PC-9 (cell line): ENCODE data around the gene METTL5. TPM values are rescaled to one million over a fixed set of nuclear protein-coding genes. Genes with fewer than 3 reads are reported as not detected.

ENCODE experiments used
- BruUV-seq: library from RNA; stranded (reverse); fragments of 400-500 nt; replicated peaks from 2 replicates; lab custom pipeline; 2021; lab: Mats Ljungman, UMichigan
- CTCF ChIA-PET: fragments of 300-600 bp; sonication (Branson Sonifier 250); formaldehyde crosslinking; loops from one replicate; lab custom pipeline; 2022; ENCODE audit warnings: antibody characterized with exemption; lab: Charles Lee
- POLR2A ChIA-PET: fragments of 300-600 bp; sonication (Branson Sonifier 250); formaldehyde crosslinking; loops from one replicate; lab custom pipeline; 2022; ENCODE audit warnings: antibody characterized with exemption; ENCODE audit not compliant: unreplicated experiment; lab: Charles Lee
- DNase-seq, 2 experiments: peaks; one replicate each; pipeline versions ENCODE4 v3.0.0 to v3.0.0-alpha.2; 2015 to 2022; ENCODE audit warnings: mixed read lengths in 1 of 2
- H2AFZ ChIP-seq: fragments of 200-600 bp; sonication (generic); 2 replicates; pipeline ENCODE4 v1.8.1; 2017; ENCODE audit warnings: antibody characterized with exemption
- H3F3A ChIP-seq: fragments of 200-600 bp; sonication (generic); 2 replicates; pipeline ENCODE4 v1.8.1; 2017; ENCODE audit warnings: antibody characterized with exemption, mild to moderate bottlenecking, low read depth; ENCODE audit not compliant: insufficient read depth
- H3K27ac ChIP-seq: fragments of 200-600 bp; sonication (generic); 2 replicates; pipeline ENCODE4 v1.6.1; 2016; ENCODE audit warnings: mixed run types
- H3K27me3 ChIP-seq: fragments of 200-600 bp; sonication (generic); 2 replicates; pipeline ENCODE4 v1.6.1; 2016; ENCODE audit warnings: low read depth, mixed run types; ENCODE audit not compliant: insufficient read depth
- H3K36me3 ChIP-seq: fragments of 200-600 bp; sonication (generic); 2 replicates; pipeline ENCODE4 v1.6.1; 2016; ENCODE audit warnings: low read depth, mixed run types
- H3K4me1 ChIP-seq: fragments of 200-600 bp; sonication (generic); replicated peaks from 2 replicates; pipeline ENCODE4 v1.6.1; 2016; ENCODE audit warnings: mixed run types; ENCODE audit not compliant: insufficient read depth
- H3K4me2 ChIP-seq: fragments of 200-600 bp; sonication (generic); 2 replicates; pipeline ENCODE4 v1.6.1; 2017; ENCODE audit warnings: mixed run types
- H3K4me3 ChIP-seq: fragments of 200-600 bp; sonication (generic); 2 replicates; pipeline ENCODE4 v1.6.1; 2016; ENCODE audit warnings: mixed run types
- H3K79me2 ChIP-seq: fragments of 200-600 bp; sonication (generic); 2 replicates; pipeline ENCODE4 v1.6.1; 2017; ENCODE audit warnings: low read depth, mixed run types
- H3K9me2 ChIP-seq: fragments of 200-600 bp; sonication (generic); 2 replicates; pipeline ENCODE4 v1.8.1; 2017; ENCODE audit warnings: mild to moderate bottlenecking; ENCODE audit not compliant: insufficient read depth
- H3K9me3 ChIP-seq: fragments of 200-600 bp; sonication (generic); 2 replicates; pipeline ENCODE4 v1.8.1; 2016; ENCODE audit warnings: low read depth; ENCODE audit not compliant: insufficient read depth
- H4K20me1 ChIP-seq: fragments of 200-600 bp; sonication (generic); 2 replicates; pipeline ENCODE4 v1.8.1; 2017; ENCODE audit not compliant: insufficient read depth
- EZH2 ChIP-seq: fragments of 200-600 bp; sonication (generic); IDR thresholded peaks from 2 replicates; pipeline ENCODE4 v1.8.0; 2017; ENCODE audit warnings: antibody characterized with exemption, low read depth
- intact Hi-C: fragments of 100-400 bp; cut with micrococcal nuclease; formaldehyde crosslinking; loops from one replicate; pipeline ENCODE4 v1.10.0; 2022; ENCODE audit not compliant: unreplicated experiment
- total RNA-seq: library from RNA; stranded (reverse); gene quantifications from 2 replicates; pipeline ENCODE4 v1.2.3, GENCODE V29; 2021
- TF ChIP-seq, protein P1 (sequence below): fragments of 200-600 bp; sonication (generic); conservative IDR thresholded peaks from 2 replicates; pipeline ENCODE4 v1.6.1; 2017; ENCODE audit warnings: mixed run types, antibody characterized with exemption, mild to moderate bottlenecking, moderate library complexity

The METTL5 gene
- total RNA-seq, 1 experiment from 2014 or later, result 51.1 TPM

DNA sequence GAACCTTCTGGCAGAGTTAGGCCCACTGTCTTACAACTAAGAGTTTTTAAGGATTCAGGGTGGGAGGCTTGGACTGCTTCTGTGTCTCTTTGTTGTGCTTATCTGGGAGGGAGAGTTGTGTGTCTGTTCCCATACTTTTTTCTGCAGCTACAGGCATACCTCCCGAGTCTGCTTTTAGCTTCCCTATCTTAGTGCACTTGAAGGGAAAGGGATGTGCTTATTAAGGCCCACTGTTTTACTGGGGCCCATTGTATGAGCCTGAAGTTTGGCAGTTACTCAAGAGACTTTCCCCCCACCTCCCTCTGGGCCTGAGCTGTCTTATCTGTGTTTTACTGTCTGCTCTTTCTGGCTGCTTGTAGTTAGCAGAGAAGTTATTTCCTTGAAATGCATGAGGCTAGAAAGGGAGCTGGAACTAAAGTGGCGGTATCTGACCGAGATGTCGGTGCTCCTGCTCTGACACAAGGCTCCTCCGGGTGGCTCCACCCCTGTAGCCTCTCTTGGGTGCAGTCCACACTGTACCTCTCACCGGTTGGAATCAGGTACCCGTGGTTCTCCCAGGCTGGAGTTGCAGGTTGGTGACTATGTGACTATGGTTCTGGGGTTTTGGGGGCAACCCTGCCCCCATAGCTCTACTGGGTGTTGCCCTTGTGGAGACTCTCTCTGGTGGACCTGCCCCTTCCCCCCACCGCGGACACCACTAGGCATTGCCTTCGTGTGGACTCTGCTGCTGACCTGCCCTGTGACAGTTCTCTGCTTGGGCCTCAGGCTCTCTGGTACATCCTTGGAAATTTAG is 15.4 kb upstream of the METTL5 start:
- CTCF ChIA-PET, result no interaction called here

DNA sequence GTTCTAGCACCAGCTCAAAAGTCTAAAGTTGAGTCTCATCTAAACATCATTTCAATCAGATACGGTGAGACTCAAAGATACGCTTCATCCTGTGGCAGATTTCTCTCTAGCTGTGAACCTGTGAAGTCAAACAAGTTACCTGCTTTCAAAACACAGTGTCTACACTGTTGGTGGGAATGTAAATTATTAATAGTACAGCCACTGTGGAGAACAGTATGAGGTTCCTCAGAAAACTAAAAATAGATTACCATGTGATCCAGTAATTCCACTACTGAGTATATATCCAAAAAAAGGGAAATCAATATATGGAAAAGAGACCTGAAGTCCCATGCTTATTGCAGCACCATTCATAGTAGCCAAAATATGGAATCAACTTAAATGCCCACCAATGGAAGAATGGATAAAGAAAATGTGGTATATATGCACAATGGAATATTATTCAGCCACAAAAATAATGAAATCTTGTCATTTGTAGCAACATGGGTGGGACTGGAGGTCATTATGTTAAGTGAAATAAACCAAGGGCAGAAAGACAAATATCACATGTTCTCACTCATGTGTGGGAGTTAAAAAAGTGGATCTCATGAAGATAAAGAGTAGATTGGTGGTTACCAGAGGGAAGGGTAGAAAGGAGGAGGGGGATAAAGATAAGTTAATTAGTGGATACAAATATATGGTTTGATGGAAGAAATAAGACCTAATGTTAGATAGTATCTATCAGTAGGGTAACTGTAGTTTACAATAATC is 14.2 kb upstream of the METTL5 start:
- no peaks in the 10 kb centered on the region for H4K20me1 ChIP-seq
- no peaks in the 10 kb centered on the region for H3K36me3 ChIP-seq
- no TSS peak for BruUV-seq
- H3K4me2 ChIP-seq, result no peak overlapping the region
- intact Hi-C loops, result no loop called here
- H2AFZ ChIP-seq, result no peak overlapping the region
- CTCF ChIA-PET, result no interaction called here
- H3K9me3 ChIP-seq, result no peaks in the 10 kb centered on the region
- H3K79me2 ChIP-seq, result peaks cover under 1% of the 10 kb centered on the region; the same call in 1 of the 2 replicates
- H3K4me1 ChIP-seq, result no peaks in the 10 kb centered on the region
- H3F3A ChIP-seq, result no peaks in the 10 kb centered on the region
- H3K4me3 ChIP-seq, result no peak overlapping the region
- DNase-seq, result no peak
- TF ChIP-seq, protein P1, sequence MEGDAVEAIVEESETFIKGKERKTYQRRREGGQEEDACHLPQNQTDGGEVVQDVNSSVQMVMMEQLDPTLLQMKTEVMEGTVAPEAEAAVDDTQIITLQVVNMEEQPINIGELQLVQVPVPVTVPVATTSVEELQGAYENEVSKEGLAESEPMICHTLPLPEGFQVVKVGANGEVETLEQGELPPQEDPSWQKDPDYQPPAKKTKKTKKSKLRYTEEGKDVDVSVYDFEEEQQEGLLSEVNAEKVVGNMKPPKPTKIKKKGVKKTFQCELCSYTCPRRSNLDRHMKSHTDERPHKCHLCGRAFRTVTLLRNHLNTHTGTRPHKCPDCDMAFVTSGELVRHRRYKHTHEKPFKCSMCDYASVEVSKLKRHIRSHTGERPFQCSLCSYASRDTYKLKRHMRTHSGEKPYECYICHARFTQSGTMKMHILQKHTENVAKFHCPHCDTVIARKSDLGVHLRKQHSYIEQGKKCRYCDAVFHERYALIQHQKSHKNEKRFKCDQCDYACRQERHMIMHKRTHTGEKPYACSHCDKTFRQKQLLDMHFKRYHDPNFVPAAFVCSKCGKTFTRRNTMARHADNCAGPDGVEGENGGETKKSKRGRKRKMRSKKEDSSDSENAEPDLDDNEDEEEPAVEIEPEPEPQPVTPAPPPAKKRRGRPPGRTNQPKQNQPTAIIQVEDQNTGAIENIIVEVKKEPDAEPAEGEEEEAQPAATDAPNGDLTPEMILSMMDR, result no peak
- no peak for TF ChIP-seq EZH2
- no peaks in the 10 kb centered on the region for H3K27me3 ChIP-seq
- POLR2A ChIA-PET, result no interaction called here
- H3K27ac ChIP-seq, result no peak overlapping the region
- H3K9me2 ChIP-seq, result no peaks in the 10 kb centered on the region

More for the DNA sequence above, 15.4 kb upstream of the METTL5 start:
- H2AFZ ChIP-seq, result no peak overlapping the region
- BruUV-seq, result no TSS peak
- H3F3A ChIP-seq, result no peaks in the 10 kb centered on the region
- H3K4me1 ChIP-seq, result no peaks in the 10 kb centered on the region
- no peak for DNase-seq
- H3K9me2 ChIP-seq, result no peaks in the 10 kb centered on the region
- no peaks in the 10 kb centered on the region for H3K9me3 ChIP-seq
- no peaks in the 10 kb centered on the region for H3K36me3 ChIP-seq
- TF ChIP-seq, protein P1, result no peak
- TF ChIP-seq EZH2, result no peak
- POLR2A ChIA-PET, result no interaction called here
- H4K20me1 ChIP-seq, result no peaks in the 10 kb centered on the region
- H3K79me2 ChIP-seq, result no peaks in the 10 kb centered on the region
- H3K4me2 ChIP-seq, result no peak overlapping the region
- H3K4me3 ChIP-seq, result no peak overlapping the region
- no peak overlapping the region for H3K27ac ChIP-seq
- intact Hi-C loops, result no loop called here
- no peaks in the 10 kb centered on the region for H3K27me3 ChIP-seq

DNA sequence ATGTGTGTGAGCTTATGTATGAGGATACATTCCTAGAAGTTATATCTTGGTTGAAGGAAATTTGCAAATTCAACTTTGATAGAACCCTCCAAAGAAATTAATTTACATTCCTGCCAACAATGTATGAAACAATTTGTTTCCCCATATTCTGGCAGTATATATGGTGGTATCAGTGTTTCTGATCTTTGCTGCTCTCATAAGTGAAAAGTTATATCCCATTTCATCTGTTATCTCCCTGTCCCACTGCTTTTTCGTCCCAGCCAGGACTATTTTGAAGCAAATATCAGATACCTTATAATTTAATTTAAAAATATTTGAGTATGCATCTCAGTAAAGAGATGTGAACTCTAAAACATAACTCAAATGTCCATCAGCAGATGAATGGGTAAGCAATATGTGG is 9.7 kb upstream of the METTL5 start:
- Histone ChIP-seq H3K4me1 (no peaks in the 10 kb centered on the region), H3K9me3 (no peaks in the 10 kb centered on the region), H3K27me3 (no peaks in the 10 kb centered on the region), H3K9me2 (no peaks in the 10 kb centered on the region), H3F3A (no peaks in the 10 kb centered on the region), H2AFZ (no peak overlapping the region), H3K36me3 (no peaks in the 10 kb centered on the region), H3K27ac (no peak overlapping the region), H3K4me2 (no peak overlapping the region), H4K20me1 (no peaks in the 10 kb centered on the region), H3K79me2 (peaks cover 36% of the 10 kb centered on the region), H3K4me3 (no peak overlapping the region)
- no TSS peak for BruUV-seq
- CTCF ChIA-PET, result no interaction called here
- no peak for TF ChIP-seq EZH2
- TF ChIP-seq, protein P1, result no peak
- no peak for DNase-seq
- POLR2A ChIA-PET, result no interaction called here
- intact Hi-C loops, result no loop called here
